ENCODE data around the gene PIGQ.

DNA sequence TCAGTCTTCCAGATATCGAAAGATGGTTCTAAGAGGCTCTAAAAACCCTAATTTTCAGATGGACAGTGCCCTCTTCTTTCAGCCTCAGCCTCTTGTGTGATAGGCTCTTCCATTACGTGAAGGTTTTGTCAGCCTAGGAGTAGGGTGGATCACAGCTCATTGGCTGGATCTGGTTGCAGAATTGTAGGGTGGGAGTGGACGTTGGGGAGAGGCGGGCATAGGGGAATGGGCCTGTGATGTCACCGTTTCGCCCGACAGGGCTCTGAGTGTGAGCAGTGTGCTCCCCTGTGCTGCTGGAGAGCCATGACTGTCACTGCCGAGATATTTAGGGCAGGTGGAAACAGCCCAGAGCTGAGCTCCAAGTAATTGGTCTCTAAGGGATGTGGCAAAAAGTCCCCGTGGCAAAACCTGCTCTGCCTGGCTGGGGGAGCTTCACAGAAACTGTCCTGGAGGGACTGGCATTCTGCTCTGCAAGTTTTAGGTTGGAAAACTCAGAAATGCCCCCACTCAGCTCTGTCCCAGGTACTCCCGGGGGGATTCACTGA lies 54.8 kb downstream of the PIGQ start:
- TF ChIP-seq ESRRA (IDR thresholded peaks at IDR 0.05; ENCODE audit: borderline replicate concordance, low read length) (no peak), CTCF (IDR thresholded peaks at IDR 0.05) (no peak), KDM1A (IDR thresholded peaks at IDR 0.05; ENCODE audit: low read depth) (no peak), JUN (IDR thresholded peaks at IDR 0.05) (no peak)
